ENCODE data around the gene SRL.

SRL gene

GRCh38 chr16:4207683-4208340 lies 34.1 kb downstream of the SRL start:
- DNase-seq, result no peak
- no peak for TF ChIP-seq GATA1 (IDR thresholded peaks at IDR 0.05; ENCODE audit: low read depth, low read length)
- TF ChIP-seq POLR2A (IDR thresholded peaks at IDR 0.05; ENCODE audit: low read length), result no peak

- TF ChIP-seq POLR2A (IDR thresholded peaks at IDR 0.05; ENCODE audit: low read length) (no peak), GATA1 (IDR thresholded peaks at IDR 0.05; ENCODE audit: low read depth, low read length) (no peak)
- no peak for DNase-seq
Observed at GRCh38 chr16:4207229-4207628, 34.7 kb downstream of the SRL start.

- TF ChIP-seq GATA1 (IDR thresholded peaks at IDR 0.05; ENCODE audit: low read depth, low read length), result no peak
- no peak for TF ChIP-seq POLR2A (IDR thresholded peaks at IDR 0.05; ENCODE audit: low read length)
- DNase-seq, result no peak
Observed at GRCh38 chr16:4206680-4207079, 35.2 kb downstream of the SRL start.

GRCh38 chr16:4205971-4206370 lies 35.9 kb downstream of the SRL start:
- TF ChIP-seq POLR2A (IDR thresholded peaks at IDR 0.05; ENCODE audit: low read length) (no peak), GATA1 (IDR thresholded peaks at IDR 0.05; ENCODE audit: low read depth, low read length) (no peak)

GRCh38 chr16:4204521-4204920 lies 37.4 kb downstream of the SRL start:
- no peak for DNase-seq
- TF ChIP-seq POLR2A (IDR thresholded peaks at IDR 0.05; ENCODE audit: low read length) (no peak), GATA1 (IDR thresholded peaks at IDR 0.05; ENCODE audit: low read depth, low read length) (no peak)

More at GRCh38 chr16:4205971-4206370, 35.9 kb downstream of the SRL start:
- no peak for DNase-seq

GRCh38 chr16:4203748-4204147 lies 38.1 kb downstream of the SRL start:
- no peak for DNase-seq
- TF ChIP-seq GATA1 (IDR thresholded peaks at IDR 0.05; ENCODE audit: low read depth, low read length), result no peak
- no peak for TF ChIP-seq POLR2A (IDR thresholded peaks at IDR 0.05; ENCODE audit: low read length)

- no peak for TF ChIP-seq POLR2A (IDR thresholded peaks at IDR 0.05; ENCODE audit: low read length)
- TF ChIP-seq GATA1 (IDR thresholded peaks at IDR 0.05; ENCODE audit: low read depth, low read length), result no peak
- DNase-seq, result no peak
Observed at GRCh38 chr16:4202615-4203345, 39.1 kb downstream of the SRL start.

- no peak for DNase-seq
- TF ChIP-seq POLR2A (IDR thresholded peaks at IDR 0.05; ENCODE audit: low read length), result no peak
- TF ChIP-seq GATA1 (IDR thresholded peaks at IDR 0.05; ENCODE audit: low read depth, low read length), result no peak
Observed at GRCh38 chr16:4200781-4201137, 41.1 kb downstream of the SRL start.

- no peak for TF ChIP-seq GATA1 (IDR thresholded peaks at IDR 0.05; ENCODE audit: low read depth, low read length)
- TF ChIP-seq POLR2A (IDR thresholded peaks at IDR 0.05; ENCODE audit: low read length), result no peak
Observed at GRCh38 chr16:4200000-4200780, 41.7 kb downstream of the SRL start.

GRCh38 chr16:4198816-4199215 lies 43.1 kb downstream of the SRL start:
- TF ChIP-seq POLR2A (IDR thresholded peaks at IDR 0.05; ENCODE audit: low read length), result no peak
- TF ChIP-seq GATA1 (IDR thresholded peaks at IDR 0.05; ENCODE audit: low read depth, low read length), result no peak
- no peak for DNase-seq

More at GRCh38 chr16:4200000-4200780, 41.7 kb downstream of the SRL start:
- DNase-seq, result peak; percentile 36 to 60

GRCh38 chr16:4194661-4195060 lies 47.2 kb downstream of the SRL start:
- DNase-seq, result no peak
- TF ChIP-seq GATA1 (IDR thresholded peaks at IDR 0.05; ENCODE audit: low read depth, low read length), result no peak
- no peak for TF ChIP-seq POLR2A (IDR thresholded peaks at IDR 0.05; ENCODE audit: low read length)

GRCh38 chr16:4193920-4194319 lies 48.0 kb downstream of the SRL start:
- DNase-seq, result no peak
- TF ChIP-seq POLR2A (IDR thresholded peaks at IDR 0.05; ENCODE audit: low read length) (no peak), GATA1 (IDR thresholded peaks at IDR 0.05; ENCODE audit: low read depth, low read length) (no peak)

GRCh38 chr16:4192206-4192605 lies 49.7 kb downstream of the SRL start:
- TF ChIP-seq POLR2A (IDR thresholded peaks at IDR 0.05; ENCODE audit: low read length) (no peak), GATA1 (IDR thresholded peaks at IDR 0.05; ENCODE audit: low read depth, low read length) (no peak)
- no peak for DNase-seq

GRCh38 chr16:4190712-4191333 lies 51.1 kb downstream of the SRL start:
- TF ChIP-seq POLR2A (IDR thresholded peaks at IDR 0.05; ENCODE audit: low read length) (no peak), GATA1 (IDR thresholded peaks at IDR 0.05; ENCODE audit: low read depth, low read length) (no peak)
- no peak for DNase-seq

Measured in erythroblast (primary cell).